HG03442 (cell line): ENCODE data around the gene ZC3H12A.

Experiments
- ATAC-seq: cut with Tn5 transposase; IDR thresholded peaks from one replicate; pipeline ENCODE4 v1.9.1; 2021; ENCODE audit warnings: mild to moderate bottlenecking, moderate library complexity; ENCODE audit not compliant: unreplicated experiment

Gene ZC3H12A

GRCh38 chr1:37474046-37474696 is at the start of gene ZC3H12A:
ZC3H12A (plus strand) TSS chr1:37474580; CDS start chr1:37475497, 917 bp downstream.
- ATAC-seq: peak; percentile 52

- ATAC-seq: no peak
Observed at GRCh38 chr1:37425221-37425620, 49.2 kb upstream of the ZC3H12A start.

- no peak for ATAC-seq
Observed at GRCh38 chr1:37429029-37429428, 45.4 kb upstream of the ZC3H12A start.

GRCh38 chr1:37430103-37430985 is 44.0 kb upstream of the ZC3H12A start:
- no peak for ATAC-seq

GRCh38 chr1:37432716-37433115 is 41.7 kb upstream of the ZC3H12A start:
- no peak for ATAC-seq

- no peak for ATAC-seq
Observed at GRCh38 chr1:37433171-37433570, 41.2 kb upstream of the ZC3H12A start.

GRCh38 chr1:37434292-37435225 is 39.8 kb upstream of the ZC3H12A start:
- no peak for ATAC-seq

- ATAC-seq: no peak
Observed at GRCh38 chr1:37437087-37437486, 37.3 kb upstream of the ZC3H12A start.

- no peak for ATAC-seq
Observed at GRCh38 chr1:37438037-37438868, 36.1 kb upstream of the ZC3H12A start.

- ATAC-seq: no peak
Observed at GRCh38 chr1:37438869-37439343, 35.5 kb upstream of the ZC3H12A start.

DNA sequence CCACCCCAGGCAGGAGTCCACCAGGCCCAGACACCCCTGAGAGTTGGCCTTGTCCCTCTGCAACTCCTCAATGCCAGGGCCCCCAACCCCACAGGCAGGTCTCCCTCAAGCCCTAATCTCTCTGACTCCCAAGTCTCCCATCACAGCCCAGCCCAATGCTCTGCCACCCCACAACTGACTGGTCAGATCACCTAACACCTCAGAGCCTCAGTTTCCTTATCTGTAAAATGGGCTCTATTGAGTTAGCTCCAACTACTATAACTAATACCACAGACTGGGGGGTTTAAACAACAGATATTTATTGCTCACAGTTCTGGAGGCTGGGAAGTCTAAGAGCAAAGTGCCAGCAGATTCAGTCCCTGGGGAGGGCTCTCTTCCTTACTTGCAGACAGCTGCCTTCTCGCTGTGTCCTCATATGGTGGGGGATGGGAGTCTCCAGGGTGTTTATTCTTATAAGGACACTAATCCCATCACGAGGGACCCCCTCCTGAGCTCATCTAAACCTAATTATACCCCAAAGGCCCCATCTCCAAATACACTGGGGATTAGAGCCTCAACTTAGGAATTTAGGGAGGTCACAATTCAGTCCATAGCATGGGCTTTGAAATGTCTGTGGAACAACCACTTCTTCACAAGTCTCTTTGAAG is 34.9 kb upstream of the ZC3H12A start:
- ATAC-seq: no peak

DNA sequence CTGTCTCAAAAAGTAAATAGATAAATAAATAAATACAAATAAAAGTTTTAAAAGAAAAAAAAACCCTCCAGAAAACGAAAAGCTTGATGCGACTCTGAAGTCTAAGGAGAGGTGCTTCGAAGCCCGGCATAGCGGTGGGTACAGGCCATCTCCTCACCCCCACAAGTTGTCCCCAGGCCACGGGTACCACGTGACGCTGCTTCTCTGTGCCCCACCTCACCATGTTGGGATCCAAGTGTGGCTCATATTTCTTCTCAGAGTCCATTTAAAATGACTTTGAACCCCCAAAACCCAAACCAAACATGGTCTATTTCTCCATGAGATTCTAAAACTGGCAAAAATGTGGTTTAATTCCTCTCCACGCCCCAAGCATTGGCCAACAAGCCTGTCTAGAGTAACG is 32.9 kb upstream of the ZC3H12A start:
- ATAC-seq: no peak

DNA sequence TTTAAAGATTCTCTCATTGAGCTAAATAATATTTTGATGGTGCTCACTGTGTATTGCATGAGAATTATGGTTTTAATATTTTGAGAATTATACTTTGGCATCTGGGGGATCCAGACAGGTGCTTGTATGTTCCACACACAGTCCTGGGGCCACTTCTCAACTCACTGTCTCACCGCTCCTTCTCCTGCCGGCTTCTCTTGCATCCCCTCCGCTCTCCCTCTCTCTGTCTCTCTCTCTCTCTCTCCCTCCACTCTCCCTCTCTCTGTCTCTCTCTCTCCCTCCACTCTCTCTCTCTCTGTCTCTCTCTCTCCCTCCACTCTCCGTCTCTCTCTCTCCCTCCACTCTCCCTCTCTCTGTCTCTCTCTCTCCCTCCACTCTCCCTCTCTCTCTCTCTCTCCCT is 32.2 kb upstream of the ZC3H12A start:
- ATAC-seq: no peak

DNA sequence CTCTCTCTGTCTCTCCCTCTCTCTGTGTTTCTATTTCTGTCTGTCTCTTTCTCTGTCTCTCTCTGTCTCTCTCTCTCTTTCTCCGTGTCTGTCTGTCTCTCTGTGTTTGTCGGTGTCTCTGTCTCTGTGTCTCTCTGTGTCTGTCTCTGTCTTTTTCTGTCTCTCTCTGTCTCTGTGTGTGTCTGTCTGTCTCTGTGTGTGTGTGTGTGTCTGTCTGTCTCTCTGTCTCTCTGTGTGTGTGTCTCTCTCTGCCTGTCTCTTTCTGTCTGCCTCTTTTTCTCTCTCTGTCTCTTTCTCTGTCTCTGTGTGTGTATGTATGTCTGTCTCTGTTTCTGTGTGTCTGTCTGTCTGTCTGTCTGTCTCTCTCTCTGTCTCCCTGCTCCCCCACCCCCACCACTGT is 31.7 kb upstream of the ZC3H12A start:
- no peak for ATAC-seq

DNA sequence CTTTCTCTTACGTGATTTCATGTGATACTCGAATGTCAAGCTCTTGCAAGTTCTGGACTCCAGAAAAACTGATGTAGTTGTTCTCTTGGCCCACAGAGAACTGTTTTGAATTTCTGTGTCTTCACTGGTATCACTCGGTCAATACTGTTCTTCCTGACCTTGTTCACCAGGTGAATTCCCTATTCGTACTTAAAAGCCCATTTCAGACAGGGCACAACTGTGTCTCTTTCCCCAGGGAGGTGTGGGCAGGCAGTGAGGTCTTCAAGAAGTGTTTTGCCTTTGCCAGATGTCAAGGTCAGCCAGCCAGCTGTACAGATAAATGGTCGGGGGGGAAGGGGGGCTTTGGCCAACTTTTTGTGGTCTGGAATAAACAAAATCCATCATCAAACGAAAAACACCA is 27.5 kb upstream of the ZC3H12A start:
- no peak for ATAC-seq

DNA sequence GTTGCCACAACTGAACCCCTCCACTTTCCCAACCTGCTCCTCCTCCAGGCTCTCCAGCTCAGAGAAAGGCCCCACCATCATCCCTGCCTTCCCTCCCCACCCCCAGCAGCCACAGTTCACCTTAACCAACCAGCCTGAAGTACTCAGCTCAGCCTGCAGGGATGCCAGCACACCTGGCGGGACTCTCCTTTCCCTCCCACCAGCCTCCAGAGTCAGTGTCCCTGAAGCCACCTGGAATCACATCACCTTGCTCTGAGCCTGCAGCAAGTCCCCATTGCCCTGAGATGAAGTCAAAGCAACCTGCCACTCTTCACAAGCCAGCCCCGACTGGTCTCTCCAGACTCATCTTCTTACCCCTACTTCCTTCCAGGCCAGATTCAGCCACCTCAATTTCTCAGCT is 26.2 kb upstream of the ZC3H12A start:
- ATAC-seq: no peak

DNA sequence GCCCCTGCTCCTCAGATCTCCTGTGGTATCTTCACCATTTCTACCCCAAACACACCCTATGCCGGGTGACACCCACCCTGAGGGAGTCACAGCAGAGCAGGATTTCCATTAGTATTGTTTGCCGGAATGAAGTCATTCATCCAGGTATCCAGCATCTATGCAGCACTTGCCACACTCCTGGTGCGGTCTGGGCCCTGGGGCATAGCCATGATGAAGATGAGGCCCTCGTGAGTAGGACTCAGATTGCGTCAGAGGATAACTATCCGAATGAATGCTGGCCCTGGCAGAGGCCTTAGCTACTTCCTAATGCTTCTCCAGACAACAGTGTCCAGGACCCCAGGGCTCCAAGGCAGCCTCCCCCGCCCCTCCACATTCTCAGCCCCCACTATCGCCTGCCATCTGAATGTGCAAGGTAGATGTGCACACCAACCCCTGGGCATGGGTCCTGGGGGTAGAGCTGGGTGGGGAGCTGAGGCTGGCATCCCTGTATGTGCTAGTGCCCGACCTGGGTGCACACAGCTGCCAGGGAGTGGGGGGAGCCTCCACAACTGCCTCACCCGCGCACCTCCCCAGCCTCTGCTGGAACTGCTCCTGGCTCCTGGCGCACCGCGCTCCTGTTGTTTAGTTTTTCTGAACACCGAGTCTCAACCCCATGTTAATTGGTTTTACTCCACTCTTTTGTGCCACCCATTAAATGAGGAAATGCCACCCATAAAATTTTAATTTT is 25.5 kb upstream of the ZC3H12A start:
- no peak for ATAC-seq

DNA sequence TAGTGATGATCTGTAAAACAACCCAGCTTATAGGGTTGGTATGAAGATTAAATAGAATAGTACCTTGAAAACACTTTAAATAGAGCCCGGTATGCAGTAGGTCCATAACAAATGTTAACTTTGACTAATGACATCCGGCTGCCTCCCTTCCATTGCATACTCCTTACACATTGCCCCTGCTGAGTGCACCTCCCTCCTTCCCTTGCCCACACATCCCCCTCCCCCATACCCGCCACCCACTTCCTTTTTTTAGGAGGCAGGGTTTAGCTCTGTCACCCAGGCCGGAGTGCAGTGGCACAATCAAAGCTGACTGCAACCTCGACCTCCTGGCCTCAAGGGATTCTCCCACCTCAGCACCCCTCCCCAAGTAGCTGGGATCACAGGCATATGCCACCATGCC is 24.4 kb upstream of the ZC3H12A start:
- ATAC-seq: no peak

DNA sequence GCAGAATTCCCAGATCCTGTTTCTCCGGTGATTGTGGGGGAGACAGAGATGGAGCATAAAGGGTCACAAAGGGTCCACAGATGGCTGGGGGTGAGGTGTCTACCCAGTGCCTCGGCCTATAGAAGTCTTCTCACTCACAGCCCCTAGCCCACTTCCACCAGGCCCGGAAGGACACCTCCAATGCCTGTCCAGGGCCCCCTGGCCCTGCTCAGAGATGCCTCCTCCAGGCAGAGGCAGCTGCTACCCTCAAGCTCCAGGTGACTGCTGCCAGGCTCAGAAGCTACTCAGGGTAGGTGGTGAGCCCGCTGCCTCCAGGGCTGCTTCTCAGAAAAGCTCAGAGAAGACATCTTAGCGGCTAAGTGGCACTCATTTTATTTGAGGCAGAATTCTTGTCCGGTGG is 22.0 kb upstream of the ZC3H12A start:
- no peak for ATAC-seq
